ENCODE data around the gene GSG1L. TPM values are rescaled to one million over a fixed set of nuclear protein-coding genes. Genes with fewer than 3 reads are reported as not detected.

GSG1L gene
- total and polyA plus RNA-seq, 12 donors: 0.68 to 14.6 (median 3.4) TPM; not detected in 5

DNA sequence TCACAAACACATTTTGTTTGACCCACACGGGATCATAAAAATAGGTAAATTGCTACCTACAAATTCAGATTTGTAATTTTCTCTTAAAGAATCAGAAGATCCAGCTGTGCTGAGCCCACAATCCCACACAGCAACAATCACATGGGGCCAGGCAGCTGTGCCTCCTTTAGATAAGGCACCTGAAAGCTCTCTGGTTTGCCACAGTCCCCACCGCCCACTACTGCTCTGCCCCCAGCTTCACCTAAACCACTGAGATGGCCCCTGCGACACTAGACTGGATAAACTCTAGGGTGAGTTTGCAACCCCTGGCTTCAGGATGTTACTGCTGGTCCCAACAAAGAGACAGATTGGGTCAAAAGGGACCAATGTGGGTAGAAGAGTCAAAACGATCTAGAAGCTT lies 96.8 kb downstream of the GSG1L start:
- Histone ChIP-seq H3K4me1 (no peaks in the 10 kb centered on the region), H3K9me3 (peaks cover 0 to 21% (median 0%) of the 10 kb centered on the region in 11 donors), H3K27me3 (peaks cover 0 to 3% (median 0%) of the 10 kb centered on the region in 7 donors), H3K4me3 (no peak overlapping the region), H3K36me3 (no peaks in the 10 kb centered on the region), H3K27ac (no peak overlapping the region)
- WGBS, 2 donors: 79 to 85% methylated on average over 4 of the region's 4 CpGs
- intact Hi-C loops (cut with DNase I): loop anchor here in 1 of 10 donors (5.0 kb wide), 1 partner anchor 1309 kb away; no protein-coding TSS in a partner anchor
- TF ChIP-seq, protein P1, sequence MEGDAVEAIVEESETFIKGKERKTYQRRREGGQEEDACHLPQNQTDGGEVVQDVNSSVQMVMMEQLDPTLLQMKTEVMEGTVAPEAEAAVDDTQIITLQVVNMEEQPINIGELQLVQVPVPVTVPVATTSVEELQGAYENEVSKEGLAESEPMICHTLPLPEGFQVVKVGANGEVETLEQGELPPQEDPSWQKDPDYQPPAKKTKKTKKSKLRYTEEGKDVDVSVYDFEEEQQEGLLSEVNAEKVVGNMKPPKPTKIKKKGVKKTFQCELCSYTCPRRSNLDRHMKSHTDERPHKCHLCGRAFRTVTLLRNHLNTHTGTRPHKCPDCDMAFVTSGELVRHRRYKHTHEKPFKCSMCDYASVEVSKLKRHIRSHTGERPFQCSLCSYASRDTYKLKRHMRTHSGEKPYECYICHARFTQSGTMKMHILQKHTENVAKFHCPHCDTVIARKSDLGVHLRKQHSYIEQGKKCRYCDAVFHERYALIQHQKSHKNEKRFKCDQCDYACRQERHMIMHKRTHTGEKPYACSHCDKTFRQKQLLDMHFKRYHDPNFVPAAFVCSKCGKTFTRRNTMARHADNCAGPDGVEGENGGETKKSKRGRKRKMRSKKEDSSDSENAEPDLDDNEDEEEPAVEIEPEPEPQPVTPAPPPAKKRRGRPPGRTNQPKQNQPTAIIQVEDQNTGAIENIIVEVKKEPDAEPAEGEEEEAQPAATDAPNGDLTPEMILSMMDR (IDR thresholded peaks at IDR 0.05): no peak
- ATAC-seq (no peak), DNase-seq (no peak)

DNA sequence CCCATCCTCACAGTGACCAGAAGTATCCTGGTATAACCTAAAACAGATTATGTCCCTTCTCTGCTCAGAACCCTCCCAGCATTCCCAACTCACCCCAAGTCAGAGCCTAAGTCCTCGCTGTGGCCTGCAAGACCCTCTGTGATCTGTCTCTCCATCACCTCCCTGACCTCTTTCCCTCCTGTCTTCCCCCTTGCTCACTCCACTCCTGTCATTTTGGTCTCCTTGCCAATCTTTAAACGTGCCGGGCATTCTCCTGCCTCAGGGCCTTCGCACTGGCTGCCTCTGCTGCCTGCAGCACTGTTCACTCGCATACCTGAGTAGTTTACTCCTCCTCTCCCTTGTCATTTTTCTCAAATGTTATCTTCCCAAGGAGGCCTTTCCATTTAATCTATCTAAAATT lies 97.7 kb downstream of the GSG1L start:
- TF ChIP-seq, protein P1 (IDR thresholded peaks at IDR 0.05): no peak
- ATAC-seq (no peak), DNase-seq (no peak)
- WGBS, 2 donors: 70 to 78% methylated on average over 5 of the region's 5 CpGs
- Histone ChIP-seq H3K4me3 (no peak overlapping the region), H3K4me1 (no peaks in the 10 kb centered on the region), H3K36me3 (no peaks in the 10 kb centered on the region), H3K27me3 (peaks cover 0 to 3% (median 0%) of the 10 kb centered on the region in 7 donors), H3K27ac (no peak overlapping the region), H3K9me3 (peaks cover 0 to 11% (median 0%) of the 10 kb centered on the region in 11 donors)
- intact Hi-C loops (cut with DNase I): loop anchor here in 1 of 10 donors (5.0 kb wide), 1 partner anchor 1308 kb away; no protein-coding TSS in a partner anchor

DNA sequence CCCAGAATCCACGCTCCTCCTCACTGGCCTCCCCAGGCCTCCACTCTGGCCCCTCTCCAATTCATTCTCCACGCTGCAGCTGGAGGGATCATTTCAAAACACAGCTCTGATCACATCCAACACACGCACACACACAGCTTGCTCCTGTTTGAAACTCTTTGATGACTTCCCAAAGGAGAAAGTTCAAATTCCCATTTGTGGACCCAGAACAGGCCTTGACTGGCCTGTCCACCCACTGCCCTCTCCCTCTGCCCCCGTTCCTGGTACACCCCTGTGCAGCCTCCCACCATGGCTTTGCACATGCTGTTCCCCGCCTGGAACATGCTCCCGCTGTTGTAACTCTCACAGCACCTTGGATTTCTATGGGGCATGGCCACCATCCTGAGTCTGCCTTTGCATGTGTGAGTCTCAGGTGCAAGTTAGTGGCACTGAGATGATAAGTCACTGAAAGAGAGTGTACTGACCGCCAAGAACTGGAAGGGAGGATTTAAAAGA lies 100.0 kb downstream of the GSG1L start:
- H3K36me3 ChIP-seq: no peaks in the 10 kb centered on the region
- peaks cover 0 to 7% (median 0%) of the 10 kb centered on the region in 11 donors for H3K9me3 ChIP-seq
- no peaks in the 10 kb centered on the region for H3K4me1 ChIP-seq
- H3K27ac ChIP-seq: no peak overlapping the region
- ATAC-seq (no peak), DNase-seq (no peak)
- WGBS, 2 donors: 83 to 84% methylated on average over 7 of the region's 7 CpGs
- H3K4me3 ChIP-seq: no peak overlapping the region
- intact Hi-C loops (cut with DNase I): no loop called here
- TF ChIP-seq, protein P1 (IDR thresholded peaks at IDR 0.05): no peak
- no peaks in the 10 kb centered on the region for H3K27me3 ChIP-seq

DNA sequence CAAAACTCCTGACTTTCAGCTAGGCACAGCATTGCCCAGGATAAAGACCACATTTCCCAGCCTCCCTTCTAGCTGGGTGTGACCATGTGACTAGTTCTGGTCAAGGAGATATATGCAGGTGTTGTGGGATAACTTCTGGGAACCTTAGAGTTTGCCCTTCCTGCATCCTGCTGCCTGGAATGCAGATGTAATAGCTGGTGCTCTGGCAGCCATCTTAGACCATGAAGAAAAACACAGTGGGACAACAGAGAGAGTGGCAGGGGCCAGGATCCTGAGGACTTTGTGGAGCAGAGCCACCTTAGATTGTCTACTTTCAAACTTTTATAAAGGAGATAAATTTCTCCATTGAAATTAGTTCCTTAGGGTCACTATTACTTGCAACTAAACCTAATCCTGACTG lies 101.3 kb downstream of the GSG1L start:
- ATAC-seq: no peak
- intact Hi-C loops (cut with DNase I): no loop called here
- no peaks in the 10 kb centered on the region for H3K36me3 ChIP-seq
- no peak for DNase-seq
- H3K4me1 ChIP-seq: no peaks in the 10 kb centered on the region
- H3K27me3 ChIP-seq: no peaks in the 10 kb centered on the region
- H3K27ac ChIP-seq: no peak overlapping the region
- no peak overlapping the region for H3K4me3 ChIP-seq
- peaks cover 0 to 15% (median 0%) of the 10 kb centered on the region in 11 donors for H3K9me3 ChIP-seq
- TF ChIP-seq, protein P1 (IDR thresholded peaks at IDR 0.05): no peak
